Endothelial cell of umbilical vein (primary cell): Measurements from ENCODE around the gene AJAP1. TPM values are rescaled to one million over a fixed set of nuclear protein-coding genes. Genes with fewer than 3 reads are reported as not detected.

Experiments
- BruUV-seq: library from RNA; stranded (reverse); fragments of 400-500 nt; replicated peaks from 2 replicates; lab custom pipeline; 2021; lab: Mats Ljungman, UMichigan
- CTCF ChIA-PET: fragments of 300-600, 350-600 bp; sonication (Branson Sonifier 250); formaldehyde crosslinking; loops from one replicate; lab custom pipeline; 2021; ENCODE audit warnings: antibody characterized with exemption, inconsistent platforms; lab: Charles Lee
- POLR2A ChIA-PET: fragments of 300-600, 350-600 bp; sonication (Branson Sonifier 250); formaldehyde crosslinking; loops from one replicate; lab custom pipeline; 2021; ENCODE audit warnings: antibody characterized with exemption, inconsistent platforms; lab: Charles Lee
- DNase-seq: peaks from one replicate; pipeline ENCODE4 v3.0.0-alpha.2; 2011; ENCODE audit warnings: low read depth, low spot score
- FAIRE-seq: peaks from 2 replicates; lab custom pipeline; 2011; peaks lifted over from hg19 to GRCh38; lab: Jason Lieb, UNC
- H2AFZ ChIP-seq: 2 replicates; pipeline ENCODE4 v1.6.0; 2012; ENCODE audit warnings: low read depth, low read length, control low read depth, inconsistent platforms
- H3K27ac ChIP-seq: 2 replicates; pipeline ENCODE4 v1.5.1; 2011; ENCODE audit warnings: low read depth, mild to moderate bottlenecking, control low read depth, low read length, moderate library complexity; ENCODE audit not compliant: insufficient read depth
- H3K27me3 ChIP-seq, 2 experiments: 2 replicates each; pipeline versions ENCODE4 v1.6.0 to v1.6.1; 2011; ENCODE audit warnings: low read length in 2 of 2, mixed read lengths in 1 of 2; ENCODE audit not compliant: control insufficient read depth in 2 of 2, insufficient read depth in 2 of 2
- H3K36me3 ChIP-seq, 2 experiments: 2 replicates in 1 of 2; 3 replicates in 1 of 2; pipeline ENCODE4 v1.5.1; 2011; ENCODE audit warnings: low read length in 2 of 2, mild to moderate bottlenecking in 1 of 2, moderate library complexity in 1 of 2; ENCODE audit not compliant: control insufficient read depth in 2 of 2, insufficient read depth in 2 of 2; ENCODE audit errors: extremely low read depth in 1 of 2
- H3K4me1 ChIP-seq: 3 replicates; pipeline ENCODE4 v1.5.1; 2011; ENCODE audit warnings: mild to moderate bottlenecking, low read length; ENCODE audit not compliant: control insufficient read depth, insufficient read depth; ENCODE audit errors: extremely low read depth
- H3K4me2 ChIP-seq: 2 replicates; pipeline ENCODE4 v1.6.1; 2011; ENCODE audit warnings: low read length, control low read depth, mixed read lengths; ENCODE audit not compliant: insufficient read depth
- H3K4me3 ChIP-seq, 3 experiments: fragments of 200-600 bp in 1 of 3; sonication (generic), shearing (Covaris generic) in 1 of 3; replicated peaks in 1 of 3; 2 replicates each; pipeline ENCODE4 v1.5.1; 2011 to 2016; ENCODE audit warnings: control low read depth in 3 of 3, low read length in 3 of 3, mild to moderate bottlenecking in 2 of 3, inconsistent platforms in 1 of 3, low read depth in 1 of 3, moderate library complexity in 1 of 3; ENCODE audit not compliant: insufficient read depth in 1 of 3
- H3K79me2 ChIP-seq: 2 replicates; pipeline ENCODE4 v1.6.0; 2012; ENCODE audit warnings: low read length, inconsistent platforms; ENCODE audit not compliant: control insufficient read depth, insufficient read depth
- H3K9ac ChIP-seq: replicated peaks from 2 replicates; pipeline ENCODE3; 2011; ENCODE audit warnings: low read length, control low read depth; ENCODE audit not compliant: insufficient read depth; ENCODE audit errors: extremely low read depth
- H3K9me1 ChIP-seq: replicated peaks from 3 replicates; pipeline ENCODE4 v1.6.0; 2011; ENCODE audit warnings: mild to moderate bottlenecking, low read length; ENCODE audit not compliant: control insufficient read depth, insufficient read depth; ENCODE audit errors: extremely low read depth
- H3K9me3 ChIP-seq: replicated peaks from 2 replicates; pipeline ENCODE4 v1.5.1; 2012; ENCODE audit warnings: low read length, inconsistent platforms; ENCODE audit not compliant: control insufficient read depth, insufficient read depth
- H4K20me1 ChIP-seq: replicated peaks from 2 replicates; pipeline ENCODE3; 2011; ENCODE audit warnings: mild to moderate bottlenecking, low read length; ENCODE audit not compliant: control insufficient read depth, insufficient read depth; ENCODE audit errors: extremely low read depth
- EZH2 ChIP-seq: IDR thresholded peaks from 2 replicates; pipeline ENCODE4 v1.6.1; 2012; ENCODE audit warnings: borderline replicate concordance, low read depth, mild to moderate bottlenecking, moderate library complexity, low read length, inconsistent platforms; ENCODE audit not compliant: severe bottlenecking
- FOS ChIP-seq: IDR thresholded peaks from 2 replicates; pipeline ENCODE4 v1.6.1; 2011; ENCODE audit warnings: mild to moderate bottlenecking, low read length, moderate library complexity, borderline replicate concordance; ENCODE audit not compliant: insufficient read depth
- GATA2 ChIP-seq: IDR thresholded peaks from 2 replicates; pipeline ENCODE4 v1.7.0; 2011; ENCODE audit warnings: low read depth, mild to moderate bottlenecking, moderate library complexity, mixed read lengths, low read length; ENCODE audit not compliant: insufficient read length, insufficient read depth
- JUN ChIP-seq: IDR thresholded peaks from 2 replicates; pipeline ENCODE4 v1.6.1; 2011; ENCODE audit warnings: borderline replicate concordance, low read depth; ENCODE audit not compliant: insufficient read length, insufficient read depth
- MYC ChIP-seq: IDR thresholded peaks from one replicate; pipeline ENCODE4 v1.6.1; 2011; ENCODE audit warnings: mild to moderate bottlenecking, low read depth, low read length
- POLR2AphosphoS5 ChIP-seq: IDR thresholded peaks from 2 replicates; pipeline ENCODE4 v1.6.1; 2012; ENCODE audit warnings: low read depth, mild to moderate bottlenecking, control low read depth, low read length, moderate library complexity; ENCODE audit not compliant: insufficient read depth
- dilution Hi-C: fragments of 300-500 bp; cut with MboI; formaldehyde crosslinking; loops from one replicate; pipeline ENCODE4 v1.15.0; 2019; ENCODE audit warnings: low sequenced_read_pairs; ENCODE audit not compliant: extremely low pct_ligation_motif_present
- intact Hi-C: fragments of 100-400 bp; cut with micrococcal nuclease; formaldehyde crosslinking; loops from one replicate; pipeline ENCODE4 v1.10.0; 2022
- polyA plus RNA-seq, 4 experiments: library from polyadenylated mRNA; depleted of rRNA in 3 of 4; stranded (reverse) in 3 of 4; unstranded in 1 of 4; fragments of >200 nt; gene quantifications; 2 replicates each; pipeline versions ENCODE4 v1.2.1 to v1.2.3, GENCODE V29; 2011 to 2012; ENCODE audit warnings: missing spikeins in 1 of 4
- total RNA-seq: library from RNA; stranded (reverse); gene quantifications from 2 replicates; pipeline ENCODE4 v1.2.3, GENCODE V29; 2021
- TF ChIP-seq, protein P1 (sequence below): IDR thresholded peaks from 2 replicates; pipeline ENCODE4 v1.6.1; 2011; ENCODE audit not compliant: insufficient read depth, insufficient read length

The AJAP1 gene
- total and polyA plus RNA-seq, 2 donors (not counting 3 experiments of a cell fraction or from before 2014, with no cell fraction given) = not detected

- Histone ChIP-seq H3K9ac (no peak overlapping the region), H2AFZ (no peak overlapping the region), H3K36me3 (no peaks in the 10 kb centered on the region), H3K27ac (no peak overlapping the region), H3K27me3 (no peaks in the 10 kb centered on the region), H3K79me2 (no peaks in the 10 kb centered on the region), H3K4me1 (no peaks in the 10 kb centered on the region), H4K20me1 (no peaks in the 10 kb centered on the region), H3K9me3 (no peaks in the 10 kb centered on the region), H3K4me3 (no peak overlapping the region), H3K4me2 (no peak overlapping the region), H3K9me1 (no peaks in the 10 kb centered on the region)
- TF ChIP-seq, protein P1, sequence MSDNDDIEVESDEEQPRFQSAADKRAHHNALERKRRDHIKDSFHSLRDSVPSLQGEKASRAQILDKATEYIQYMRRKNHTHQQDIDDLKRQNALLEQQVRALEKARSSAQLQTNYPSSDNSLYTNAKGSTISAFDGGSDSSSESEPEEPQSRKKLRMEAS = no peak
- TF ChIP-seq FOS = no peak
- no peak for TF ChIP-seq MYC
- TF ChIP-seq EZH2 = no peak
- TF ChIP-seq POLR2AphosphoS5 = no peak
- no peak for TF ChIP-seq GATA2
- TF ChIP-seq JUN = no peak
- ChIA-PET CTCF (no interaction called here), POLR2A (no interaction called here)
- BruUV-seq = no TSS peak
- intact Hi-C loops (loop anchor here (2.0 kb wide), 1 partner anchor 53 kb away; no protein-coding TSS in a partner anchor), dilution Hi-C loops (no loop called here)
- no peak for DNase-seq
- no peak for FAIRE-seq
Measured at GRCh38 chr1:4673494-4673893, 19.1 kb downstream of the AJAP1 start.

DNA sequence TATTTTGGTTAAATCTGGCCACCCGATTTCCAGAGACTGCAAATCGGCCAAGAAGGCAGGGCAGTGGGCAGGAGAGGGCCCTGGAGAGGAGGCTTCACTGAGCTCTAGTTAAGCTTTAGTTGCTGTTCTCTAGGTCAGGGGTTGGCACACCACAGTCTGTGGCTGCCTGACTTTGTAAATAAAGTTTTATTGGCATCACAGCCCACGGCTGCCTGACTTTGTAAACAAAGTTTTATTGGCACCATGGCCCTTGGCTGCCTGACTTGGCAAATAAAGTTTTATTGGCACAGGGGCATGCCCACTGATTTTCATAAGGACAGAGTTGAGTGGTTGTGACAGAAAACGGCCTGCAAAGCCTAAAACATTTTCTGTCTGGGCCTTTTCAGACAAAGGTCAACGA is 19.7 kb downstream of the AJAP1 start:
- dilution Hi-C loops = no loop called here
- BruUV-seq = no TSS peak
- no peak for TF ChIP-seq EZH2
- TF ChIP-seq GATA2 = no peak
- TF ChIP-seq FOS = no peak
- no peak for TF ChIP-seq POLR2AphosphoS5
- Histone ChIP-seq H3K27ac (no peak overlapping the region), H3K79me2 (no peaks in the 10 kb centered on the region), H3K4me1 (no peaks in the 10 kb centered on the region), H3K27me3 (no peaks in the 10 kb centered on the region), H3K9ac (no peak overlapping the region), H3K4me3 (no peak overlapping the region), H2AFZ (no peak overlapping the region), H3K4me2 (no peak overlapping the region), H4K20me1 (no peaks in the 10 kb centered on the region), H3K9me3 (no peaks in the 10 kb centered on the region), H3K36me3 (no peaks in the 10 kb centered on the region), H3K9me1 (no peaks in the 10 kb centered on the region)
- no peak for FAIRE-seq
- ChIA-PET CTCF (no interaction called here), POLR2A (no interaction called here)
- intact Hi-C loops = no loop called here
- no peak for DNase-seq
